OCI-LY3 (cell line): Measurements from ENCODE around the gene ITGBL1.

Experiments
- H2AFZ ChIP-seq: fragments of 200-600, 300-600 bp; shearing (Covaris generic); 2 replicates; pipeline ENCODE4 v1.6.0; 2014; ENCODE audit warnings: antibody characterized with exemption, low read depth, low read length
- H3K27ac ChIP-seq: fragments of 200-600, 300-600 bp; sonication (generic); 2 replicates; pipeline ENCODE4 v1.5.1; 2014; ENCODE audit warnings: mild to moderate bottlenecking, low read length, moderate library complexity, mixed read lengths
- H3K27me3 ChIP-seq: fragments of 200-600, 300-600 bp; sonication (generic); 2 replicates; pipeline ENCODE4 v1.6.1; 2014; ENCODE audit warnings: low read depth, low read length, mixed read lengths
- H3K36me3 ChIP-seq: fragments of 200-600, 300-600 bp; sonication (generic); replicated peaks from 2 replicates; pipeline ENCODE3; 2014; ENCODE audit warnings: low read depth, low read length, mixed read lengths
- H3K4me1 ChIP-seq: fragments of 300-600, 200-600 bp; sonication (generic); 2 replicates; pipeline ENCODE4 v1.6.1; 2014; ENCODE audit warnings: low read length, mixed read lengths
- H3K4me2 ChIP-seq: fragments of 200-600, 300-600 bp; sonication (generic); 2 replicates; pipeline ENCODE4 v1.6.1; 2014; ENCODE audit warnings: low read length, mixed read lengths
- H3K4me3 ChIP-seq: fragments of 300-600, 200-600 bp; sonication (generic); 2 replicates; pipeline ENCODE4 v1.5.1; 2014; ENCODE audit warnings: antibody characterized with exemption, mild to moderate bottlenecking, low read length, moderate library complexity
- H3K79me2 ChIP-seq: fragments of 300-600, 200-600 bp; shearing (Covaris generic); 2 replicates; pipeline ENCODE4 v1.6.1; 2014; ENCODE audit warnings: mild to moderate bottlenecking, low read length, mixed read lengths
- H3K9ac ChIP-seq: fragments of 300-600, 200-600 bp; shearing (Covaris generic); 2 replicates; pipeline ENCODE4 v1.6.0; 2014; ENCODE audit warnings: mild to moderate bottlenecking, low read length, moderate library complexity
- H3K9me3 ChIP-seq: fragments of 200-600, 300-600 bp; shearing (Covaris generic); 2 replicates; pipeline ENCODE4 v1.6.1; 2014; ENCODE audit warnings: low read length, mixed read lengths; ENCODE audit not compliant: insufficient read depth
- H4K20me1 ChIP-seq: fragments of 200-600, 300-600 bp; sonication (generic); 2 replicates; pipeline ENCODE4 v1.6.1; 2016; ENCODE audit warnings: low read length, mixed read lengths; ENCODE audit not compliant: insufficient read depth
- EZH2phosphoT487 ChIP-seq: fragments of 200-600 bp; shearing (Covaris generic); IDR thresholded peaks from 2 replicates; pipeline ENCODE4 v1.6.1; 2018; ENCODE audit warnings: antibody characterized with exemption, mixed run types, low read depth
- TF ChIP-seq, protein P1 (sequence below): fragments of 200-600, 300-600 bp; sonication (generic); IDR thresholded peaks from 2 replicates; pipeline ENCODE4 v1.5.1; 2014; ENCODE audit warnings: antibody characterized with exemption, low read length, low read depth

Gene ITGBL1

DNA sequence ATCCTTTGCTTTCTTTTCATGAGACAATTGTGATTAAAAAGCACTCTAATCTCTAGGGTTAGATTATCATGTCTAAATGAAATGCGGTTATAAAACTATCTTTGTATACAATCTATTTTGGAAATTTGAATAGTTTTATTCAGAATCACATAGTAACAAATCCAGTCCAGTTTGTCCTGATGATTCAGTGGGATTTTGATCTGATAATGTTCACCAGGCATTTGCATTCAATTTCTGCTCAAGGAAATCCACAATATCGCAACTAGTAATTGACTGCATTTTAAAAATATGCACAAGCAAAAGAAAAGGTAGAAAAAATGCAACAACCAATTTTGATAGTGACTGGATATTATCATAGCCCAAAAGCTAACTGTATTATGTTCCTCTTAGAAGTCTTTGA lies 63.8 kb downstream of the ITGBL1 start:
- no peaks in the 10 kb centered on the region for H4K20me1 ChIP-seq
- H3K9ac ChIP-seq: no peak overlapping the region
- no peak overlapping the region for H2AFZ ChIP-seq
- no peaks in the 10 kb centered on the region for H3K79me2 ChIP-seq
- H3K4me1 ChIP-seq: no peaks in the 10 kb centered on the region
- no peaks in the 10 kb centered on the region for H3K9me3 ChIP-seq
- no peak overlapping the region for H3K27ac ChIP-seq
- no peaks in the 10 kb centered on the region for H3K36me3 ChIP-seq
- no peak overlapping the region for H3K4me2 ChIP-seq
- TF ChIP-seq EZH2phosphoT487: no peak
- TF ChIP-seq, protein P1, sequence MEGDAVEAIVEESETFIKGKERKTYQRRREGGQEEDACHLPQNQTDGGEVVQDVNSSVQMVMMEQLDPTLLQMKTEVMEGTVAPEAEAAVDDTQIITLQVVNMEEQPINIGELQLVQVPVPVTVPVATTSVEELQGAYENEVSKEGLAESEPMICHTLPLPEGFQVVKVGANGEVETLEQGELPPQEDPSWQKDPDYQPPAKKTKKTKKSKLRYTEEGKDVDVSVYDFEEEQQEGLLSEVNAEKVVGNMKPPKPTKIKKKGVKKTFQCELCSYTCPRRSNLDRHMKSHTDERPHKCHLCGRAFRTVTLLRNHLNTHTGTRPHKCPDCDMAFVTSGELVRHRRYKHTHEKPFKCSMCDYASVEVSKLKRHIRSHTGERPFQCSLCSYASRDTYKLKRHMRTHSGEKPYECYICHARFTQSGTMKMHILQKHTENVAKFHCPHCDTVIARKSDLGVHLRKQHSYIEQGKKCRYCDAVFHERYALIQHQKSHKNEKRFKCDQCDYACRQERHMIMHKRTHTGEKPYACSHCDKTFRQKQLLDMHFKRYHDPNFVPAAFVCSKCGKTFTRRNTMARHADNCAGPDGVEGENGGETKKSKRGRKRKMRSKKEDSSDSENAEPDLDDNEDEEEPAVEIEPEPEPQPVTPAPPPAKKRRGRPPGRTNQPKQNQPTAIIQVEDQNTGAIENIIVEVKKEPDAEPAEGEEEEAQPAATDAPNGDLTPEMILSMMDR: no peak
- H3K4me3 ChIP-seq: no peak overlapping the region
- 0 out of 2 replicates have a peak, but pooled peaks cover 11% of the 10 kb centered on the region for H3K27me3 ChIP-seq

DNA sequence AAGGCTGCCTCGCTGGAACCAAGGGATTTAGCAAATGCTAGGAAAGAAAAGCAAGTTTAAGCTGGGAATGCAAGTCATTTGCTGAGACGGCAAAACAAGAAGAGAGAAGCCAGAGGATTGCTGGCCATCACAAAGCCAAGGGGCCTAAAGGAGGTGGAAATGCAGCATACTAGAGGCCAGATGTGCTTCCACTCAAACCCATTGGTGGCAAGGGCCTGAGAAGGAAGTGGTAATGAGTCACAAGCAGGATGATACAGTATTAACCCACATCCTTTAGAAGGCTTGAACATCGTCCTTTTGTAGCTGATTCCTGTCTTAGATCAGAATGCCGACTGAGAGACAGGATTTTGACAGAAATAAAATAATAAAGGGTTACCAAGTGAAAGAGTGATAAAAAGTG lies 68.2 kb downstream of the ITGBL1 start:
- H3K27me3 ChIP-seq: 0 out of 2 replicates have a peak, but pooled peaks cover 8% of the 10 kb centered on the region
- H2AFZ ChIP-seq: no peak overlapping the region
- no peaks in the 10 kb centered on the region for H3K36me3 ChIP-seq
- H3K4me3 ChIP-seq: no peak overlapping the region
- no peaks in the 10 kb centered on the region for H4K20me1 ChIP-seq
- TF ChIP-seq, protein P1: no peak
- no peak for TF ChIP-seq EZH2phosphoT487
- H3K4me2 ChIP-seq: no peak overlapping the region
- no peaks in the 10 kb centered on the region for H3K4me1 ChIP-seq
- no peaks in the 10 kb centered on the region for H3K79me2 ChIP-seq
- no peak overlapping the region for H3K9ac ChIP-seq
- no peaks in the 10 kb centered on the region for H3K9me3 ChIP-seq
- no peak overlapping the region for H3K27ac ChIP-seq

DNA sequence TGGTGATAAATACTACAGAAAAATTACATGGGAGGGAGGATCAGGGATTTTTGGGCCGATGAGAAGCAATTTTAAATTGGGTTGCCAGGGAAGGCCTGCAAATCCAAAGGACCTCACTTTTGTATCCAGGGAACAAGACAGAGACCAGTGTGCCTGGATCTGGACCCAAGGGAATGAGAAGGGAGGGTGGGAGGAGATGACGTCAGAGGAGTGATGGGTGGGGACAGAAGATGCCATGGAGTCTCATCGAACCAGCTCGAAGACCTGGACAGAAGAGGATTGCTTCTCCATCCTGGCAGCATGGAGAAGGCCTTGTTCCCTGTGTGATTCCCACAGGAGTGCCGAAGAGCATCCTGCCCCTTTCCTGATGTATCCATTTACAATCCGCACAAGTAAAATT lies 68.9 kb downstream of the ITGBL1 start:
- H3K79me2 ChIP-seq: no peaks in the 10 kb centered on the region
- TF ChIP-seq, protein P1: no peak
- TF ChIP-seq EZH2phosphoT487: no peak
- H3K9me3 ChIP-seq: no peaks in the 10 kb centered on the region
- H3K36me3 ChIP-seq: no peaks in the 10 kb centered on the region
- no peaks in the 10 kb centered on the region for H4K20me1 ChIP-seq
- H3K4me3 ChIP-seq: no peak overlapping the region
- no peak overlapping the region for H3K4me2 ChIP-seq
- no peak overlapping the region for H3K9ac ChIP-seq
- H2AFZ ChIP-seq: no peak overlapping the region
- H3K27me3 ChIP-seq: 0 out of 2 replicates have a peak, but pooled peaks cover under 1% of the 10 kb centered on the region
- no peaks in the 10 kb centered on the region for H3K4me1 ChIP-seq
- no peak overlapping the region for H3K27ac ChIP-seq

DNA sequence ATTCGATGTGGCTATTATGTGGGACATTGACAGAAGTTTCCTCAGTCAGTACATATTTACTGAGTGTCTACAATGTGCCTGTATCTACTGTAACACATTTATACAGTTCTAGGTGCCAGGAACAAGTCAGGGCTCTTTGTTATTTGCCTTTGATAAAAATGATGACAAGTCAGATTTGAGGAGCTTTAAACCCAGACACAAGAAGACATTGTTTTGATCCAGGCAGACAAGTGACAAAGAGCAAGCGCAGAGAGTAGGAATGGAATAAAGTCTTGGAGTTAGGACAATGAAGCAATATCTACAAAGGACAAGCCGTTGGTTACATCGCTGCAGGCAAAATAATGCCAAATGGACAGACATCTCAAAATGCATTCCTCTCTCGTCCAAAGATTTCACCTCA lies 70.1 kb downstream of the ITGBL1 start:
- no peaks in the 10 kb centered on the region for H3K4me1 ChIP-seq
- no peak overlapping the region for H3K27ac ChIP-seq
- no peak overlapping the region for H2AFZ ChIP-seq
- H3K9me3 ChIP-seq: no peaks in the 10 kb centered on the region
- no peaks in the 10 kb centered on the region for H3K36me3 ChIP-seq
- H3K4me2 ChIP-seq: no peak overlapping the region
- no peak overlapping the region for H3K4me3 ChIP-seq
- H3K27me3 ChIP-seq: no peaks in the 10 kb centered on the region
- TF ChIP-seq EZH2phosphoT487: no peak
- TF ChIP-seq, protein P1: no peak
- H3K79me2 ChIP-seq: no peaks in the 10 kb centered on the region
- H3K9ac ChIP-seq: no peak overlapping the region
- H4K20me1 ChIP-seq: no peaks in the 10 kb centered on the region
